SK-N-SH treated with all-trans-retinoic acid at 6 μM for 48 hours (cell line): Measurements from ENCODE around the gene KRTAP10-2.

ENCODE experiments used
- OSR1 ChIP-seq: fragments of 250-450 bp; sonication (Bioruptor Pico); IDR thresholded peaks from 2 replicates; pipeline ENCODE4 v1.8.0; 2022; ENCODE audit warnings: moderate library complexity, mild to moderate bottlenecking, inconsistent platforms
- TCF4 ChIP-seq: fragments of 250-450 bp; sonication (Bioruptor Pico); IDR thresholded peaks from 2 replicates; pipeline ENCODE4 v1.8.0; 2021; ENCODE audit warnings: mild to moderate bottlenecking, moderate library complexity, borderline replicate concordance
- ZC3H10 ChIP-seq: fragments of 250-450 bp; sonication (Bioruptor Pico); IDR thresholded peaks from 2 replicates; pipeline ENCODE4 v1.5.1; 2021; ENCODE audit warnings: mild to moderate bottlenecking, moderate library complexity
- ZFP3 ChIP-seq: fragments of 250-450 bp; sonication (Bioruptor Pico); IDR thresholded peaks from 2 replicates; pipeline ENCODE4 v1.5.0; 2020; ENCODE audit warnings: mild to moderate bottlenecking, moderate library complexity
- ZFP30 ChIP-seq: fragments of 450-650 bp; formaldehyde crosslinking; IDR thresholded peaks from 2 replicates; pipeline ENCODE4 v1.5.0; 2022; ENCODE audit warnings: mild to moderate bottlenecking, moderate library complexity
- ZNF70 ChIP-seq: fragments of 450-650 bp; formaldehyde crosslinking; IDR thresholded peaks from 2 replicates; pipeline ENCODE4 v1.5.0; 2020; ENCODE audit warnings: mild to moderate bottlenecking, moderate library complexity
- ZNF8 ChIP-seq: fragments of 450-650 bp; formaldehyde crosslinking; IDR thresholded peaks from 2 replicates; pipeline ENCODE4 v1.5.0; 2020; ENCODE audit warnings: mild to moderate bottlenecking, moderate library complexity
- TF ChIP-seq, protein P1 (sequence below): fragments of 250-450 bp; sonication (Bioruptor Pico); IDR thresholded peaks from 2 replicates; pipeline ENCODE4 v1.5.0; 2020; ENCODE audit warnings: mild to moderate bottlenecking, moderate library complexity
- TF ChIP-seq, protein P2 (sequence below): fragments of 250-450 bp; sonication (Bioruptor Pico); IDR thresholded peaks from 2 replicates; pipeline ENCODE4 v1.5.1; 2020; ENCODE audit warnings: low read depth, mild to moderate bottlenecking, moderate library complexity
- TF ChIP-seq, protein P3 (sequence below): fragments of 250-450 bp; sonication (Bioruptor Pico); IDR thresholded peaks from 2 replicates; pipeline ENCODE4 v1.8.0; 2021; ENCODE audit warnings: low read depth, mild to moderate bottlenecking, moderate library complexity, borderline replicate concordance

DNA sequence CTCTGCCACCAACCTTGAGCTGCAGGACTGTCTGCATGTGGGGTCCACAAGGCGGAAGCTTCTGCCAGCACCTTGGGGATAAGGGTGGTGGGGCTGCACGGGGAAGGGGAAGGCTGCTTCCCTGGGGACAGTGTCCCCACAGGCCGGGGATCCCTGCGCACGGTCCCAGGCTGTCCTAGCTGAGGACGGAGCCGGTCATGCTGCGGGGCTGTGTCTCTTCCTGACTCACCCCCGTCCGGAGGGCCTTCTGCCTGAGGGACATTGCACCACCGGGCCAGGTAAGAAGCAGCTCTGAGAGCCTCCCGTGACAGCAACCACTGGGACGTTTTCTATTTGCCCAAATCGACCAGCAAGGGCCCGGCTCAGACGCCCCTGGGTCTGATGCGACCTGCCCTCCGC, 41.2 kb downstream of the KRTAP10-2 start:
- TF ChIP-seq, protein P1, sequence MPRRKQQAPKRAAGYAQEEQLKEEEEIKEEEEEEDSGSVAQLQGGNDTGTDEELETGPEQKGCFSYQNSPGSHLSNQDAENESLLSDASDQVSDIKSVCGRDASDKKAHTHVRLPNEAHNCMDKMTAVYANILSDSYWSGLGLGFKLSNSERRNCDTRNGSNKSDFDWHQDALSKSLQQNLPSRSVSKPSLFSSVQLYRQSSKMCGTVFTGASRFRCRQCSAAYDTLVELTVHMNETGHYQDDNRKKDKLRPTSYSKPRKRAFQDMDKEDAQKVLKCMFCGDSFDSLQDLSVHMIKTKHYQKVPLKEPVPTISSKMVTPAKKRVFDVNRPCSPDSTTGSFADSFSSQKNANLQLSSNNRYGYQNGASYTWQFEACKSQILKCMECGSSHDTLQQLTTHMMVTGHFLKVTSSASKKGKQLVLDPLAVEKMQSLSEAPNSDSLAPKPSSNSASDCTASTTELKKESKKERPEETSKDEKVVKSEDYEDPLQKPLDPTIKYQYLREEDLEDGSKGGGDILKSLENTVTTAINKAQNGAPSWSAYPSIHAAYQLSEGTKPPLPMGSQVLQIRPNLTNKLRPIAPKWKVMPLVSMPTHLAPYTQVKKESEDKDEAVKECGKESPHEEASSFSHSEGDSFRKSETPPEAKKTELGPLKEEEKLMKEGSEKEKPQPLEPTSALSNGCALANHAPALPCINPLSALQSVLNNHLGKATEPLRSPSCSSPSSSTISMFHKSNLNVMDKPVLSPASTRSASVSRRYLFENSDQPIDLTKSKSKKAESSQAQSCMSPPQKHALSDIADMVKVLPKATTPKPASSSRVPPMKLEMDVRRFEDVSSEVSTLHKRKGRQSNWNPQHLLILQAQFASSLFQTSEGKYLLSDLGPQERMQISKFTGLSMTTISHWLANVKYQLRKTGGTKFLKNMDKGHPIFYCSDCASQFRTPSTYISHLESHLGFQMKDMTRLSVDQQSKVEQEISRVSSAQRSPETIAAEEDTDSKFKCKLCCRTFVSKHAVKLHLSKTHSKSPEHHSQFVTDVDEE (CRISPR knock-in tag): no peak
- no peak for TF ChIP-seq ZNF70
- TF ChIP-seq, protein P2, sequence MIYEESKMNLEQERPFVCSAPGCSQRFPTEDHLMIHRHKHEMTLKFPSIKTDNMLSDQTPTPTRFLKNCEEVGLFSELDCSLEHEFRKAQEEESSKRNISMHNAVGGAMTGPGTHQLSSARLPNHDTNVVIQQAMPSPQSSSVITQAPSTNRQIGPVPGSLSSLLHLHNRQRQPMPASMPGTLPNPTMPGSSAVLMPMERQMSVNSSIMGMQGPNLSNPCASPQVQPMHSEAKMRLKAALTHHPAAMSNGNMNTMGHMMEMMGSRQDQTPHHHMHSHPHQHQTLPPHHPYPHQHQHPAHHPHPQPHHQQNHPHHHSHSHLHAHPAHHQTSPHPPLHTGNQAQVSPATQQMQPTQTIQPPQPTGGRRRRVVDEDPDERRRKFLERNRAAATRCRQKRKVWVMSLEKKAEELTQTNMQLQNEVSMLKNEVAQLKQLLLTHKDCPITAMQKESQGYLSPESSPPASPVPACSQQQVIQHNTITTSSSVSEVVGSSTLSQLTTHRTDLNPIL (CRISPR knock-in tag): no peak
- TF ChIP-seq TCF4 (CRISPR knock-in tag): no peak
- no peak for TF ChIP-seq ZFP3 (CRISPR knock-in tag)
- TF ChIP-seq OSR1 (CRISPR knock-in tag): no peak
- no peak for TF ChIP-seq ZNF8
- no peak for TF ChIP-seq ZFP30
- TF ChIP-seq ZC3H10 (CRISPR knock-in tag): no peak
- TF ChIP-seq, protein P3, sequence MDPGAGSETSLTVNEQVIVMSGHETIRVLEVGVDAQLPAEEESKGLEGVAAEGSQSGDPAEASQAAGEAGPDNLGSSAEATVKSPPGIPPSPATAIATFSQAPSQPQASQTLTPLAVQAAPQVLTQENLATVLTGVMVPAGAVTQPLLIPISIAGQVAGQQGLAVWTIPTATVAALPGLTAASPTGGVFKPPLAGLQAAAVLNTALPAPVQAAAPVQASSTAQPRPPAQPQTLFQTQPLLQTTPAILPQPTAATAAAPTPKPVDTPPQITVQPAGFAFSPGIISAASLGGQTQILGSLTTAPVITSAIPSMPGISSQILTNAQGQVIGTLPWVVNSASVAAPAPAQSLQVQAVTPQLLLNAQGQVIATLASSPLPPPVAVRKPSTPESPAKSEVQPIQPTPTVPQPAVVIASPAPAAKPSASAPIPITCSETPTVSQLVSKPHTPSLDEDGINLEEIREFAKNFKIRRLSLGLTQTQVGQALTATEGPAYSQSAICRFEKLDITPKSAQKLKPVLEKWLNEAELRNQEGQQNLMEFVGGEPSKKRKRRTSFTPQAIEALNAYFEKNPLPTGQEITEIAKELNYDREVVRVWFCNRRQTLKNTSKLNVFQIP (CRISPR knock-in tag): no peak
